Testis (tissue), 2 donors: ENCODE measurements around the gene ZNF521.

Experiments used
- CTCF ChIP-seq, 3 experiments: fragments of 450-650 bp in 2 of 3; fragments of 200-600 bp in 1 of 3; sonication (generic) in 1 of 3; IDR thresholded peaks; one replicate each; pipeline ENCODE4 v1.5.1; 2016 to 2019; ENCODE audit warnings: antibody characterized with exemption in 3 of 3, mild to moderate bottlenecking in 2 of 3, moderate library complexity in 1 of 3
- POLR2A ChIP-seq: fragments of 450-650 bp; IDR thresholded peaks from one replicate; pipeline ENCODE4 v1.6.1; 2017; ENCODE audit warnings: antibody characterized with exemption, mild to moderate bottlenecking, moderate library complexity

- TF ChIP-seq POLR2A (no peak), CTCF (IDR thresholded peaks at IDR 0.05) (no peak)
Observed at GRCh38 chr18:25251068-25251467, 100.9 kb downstream of the ZNF521 start.
